H9 (cell line): ENCODE measurements around the gene OVOL3. TPM values are rescaled to one million over a fixed set of nuclear protein-coding genes. Genes with fewer than 3 reads are reported as not detected.

Source experiments
- DNase-seq: peaks from one replicate; pipeline ENCODE4 v3.0.0-alpha.2; 2017
- H2AFZ ChIP-seq: one replicate; pipeline ENCODE4 v1.6.1; 2013; ENCODE audit warnings: mild to moderate bottlenecking, low read length, control low read depth, moderate library complexity
- H2AK5ac ChIP-seq: 2 replicates; pipeline ENCODE4 v1.6.1; 2013; ENCODE audit warnings: low read length, control low read depth, mixed read lengths; ENCODE audit not compliant: insufficient read length
- H2BK120ac ChIP-seq: one replicate; pipeline ENCODE4 v1.6.1; 2013; ENCODE audit warnings: low read depth, mild to moderate bottlenecking, low read length, control low read depth, inconsistent platforms; ENCODE audit not compliant: poor library complexity, severe bottlenecking
- H2BK12ac ChIP-seq: 2 replicates; pipeline ENCODE4 v1.6.1; 2013; ENCODE audit warnings: low read length, control low read depth, mixed read lengths, low read depth; ENCODE audit not compliant: insufficient read length
- H2BK15ac ChIP-seq: 2 replicates; pipeline ENCODE4 v1.6.1; 2013; ENCODE audit warnings: low read depth, low read length, control low read depth
- H2BK20ac ChIP-seq: one replicate; pipeline ENCODE4 v1.6.1; 2013; ENCODE audit warnings: low read depth, mild to moderate bottlenecking, low read length, control low read depth, inconsistent platforms; ENCODE audit not compliant: poor library complexity, severe bottlenecking
- H2BK5ac ChIP-seq: 2 replicates; pipeline ENCODE4 v1.6.1; 2013; ENCODE audit warnings: low read length, control low read depth, mixed read lengths; ENCODE audit not compliant: insufficient read length
- H3K14ac ChIP-seq: 2 replicates; pipeline ENCODE4 v1.6.1; 2013; ENCODE audit warnings: low read length, control low read depth; ENCODE audit not compliant: insufficient read depth
- H3K18ac ChIP-seq: 2 replicates; pipeline ENCODE4 v1.6.1; 2013; ENCODE audit warnings: low read depth, mild to moderate bottlenecking, mixed read lengths, low read length, control low read depth; ENCODE audit not compliant: insufficient read length
- H3K23ac ChIP-seq: 2 replicates; pipeline ENCODE4 v1.6.1; 2013; ENCODE audit warnings: low read length, control low read depth, mixed read lengths, low read depth; ENCODE audit not compliant: insufficient read length
- H3K23me2 ChIP-seq: 2 replicates; pipeline ENCODE4 v1.6.1; 2013; ENCODE audit warnings: low read depth, mild to moderate bottlenecking, mixed read lengths, low read length, control low read depth; ENCODE audit not compliant: insufficient read length, poor library complexity, severe bottlenecking
- H3K27ac ChIP-seq: 2 replicates; pipeline ENCODE4 v1.5.1; 2013; ENCODE audit warnings: low read length, control low read depth, mixed read lengths, low read depth; ENCODE audit not compliant: insufficient read length
- H3K27me3 ChIP-seq: 2 replicates; pipeline ENCODE4 v1.6.1; 2013; ENCODE audit warnings: low read length, control low read depth, inconsistent platforms; ENCODE audit not compliant: insufficient read depth
- H3K4ac ChIP-seq: 2 replicates; pipeline ENCODE4 v1.6.1; 2013; ENCODE audit warnings: low read depth, mild to moderate bottlenecking, control low read depth, inconsistent platforms, low read length, moderate library complexity
- H3K4me1 ChIP-seq: 2 replicates; pipeline ENCODE4 v1.6.1; 2013; ENCODE audit warnings: low read length, control low read depth, inconsistent platforms; ENCODE audit not compliant: insufficient read depth
- H3K4me2 ChIP-seq: 2 replicates; pipeline ENCODE4 v1.6.1; 2013; ENCODE audit warnings: low read length, control low read depth, mixed read lengths; ENCODE audit not compliant: insufficient read length, insufficient read depth
- H3K56ac ChIP-seq: 2 replicates; pipeline ENCODE4 v1.6.1; 2013; ENCODE audit warnings: low read depth, mild to moderate bottlenecking, mixed read lengths, low read length, control low read depth; ENCODE audit not compliant: insufficient read length
- H3K79me1 ChIP-seq: 2 replicates; pipeline ENCODE4 v1.6.1; 2013; ENCODE audit warnings: low read depth, mild to moderate bottlenecking, moderate library complexity, low read length, control low read depth, inconsistent platforms; ENCODE audit not compliant: insufficient read depth, poor library complexity, severe bottlenecking
- H3K79me2 ChIP-seq: 2 replicates; pipeline ENCODE4 v1.6.1; 2013; ENCODE audit warnings: low read length, control low read depth, inconsistent platforms; ENCODE audit not compliant: insufficient read depth
- H3K9ac ChIP-seq: 2 replicates; pipeline ENCODE4 v1.6.1; 2013; ENCODE audit warnings: low read length, control low read depth, mixed read lengths; ENCODE audit not compliant: insufficient read length; ENCODE audit errors: extremely low read depth
- H3K9me3 ChIP-seq: one replicate; pipeline ENCODE4 v1.6.1; 2013; ENCODE audit warnings: low read depth, low read length, inconsistent platforms; ENCODE audit not compliant: control insufficient read depth
- H3T11ph ChIP-seq: one replicate; pipeline ENCODE4 v1.6.1; 2013; ENCODE audit warnings: mild to moderate bottlenecking, low read length, control low read depth, inconsistent platforms
- H4K20me1 ChIP-seq: one replicate; pipeline ENCODE4 v1.6.1; 2013; ENCODE audit not compliant: control insufficient read depth, insufficient read length, insufficient read depth
- H4K5ac ChIP-seq: 2 replicates; pipeline ENCODE4 v1.6.1; 2013; ENCODE audit warnings: low read depth, mild to moderate bottlenecking, mixed read lengths, low read length, control low read depth; ENCODE audit not compliant: insufficient read length
- H4K8ac ChIP-seq: replicated peaks from 2 replicates; pipeline ENCODE4 v1.6.1; 2013; ENCODE audit warnings: low read length, control low read depth, mixed read lengths, low read depth; ENCODE audit not compliant: insufficient read length
- H4K91ac ChIP-seq: 2 replicates; pipeline ENCODE4 v1.6.1; 2013; ENCODE audit warnings: low read depth, mild to moderate bottlenecking, moderate library complexity, mixed read lengths, low read length, control low read depth; ENCODE audit not compliant: insufficient read length
- H3K27ac Mint-ChIP-seq, 3 experiments: 2 replicates in 2 of 3; 3 replicates in 1 of 3; pipeline ENCODE4 v1.8.0; 2020 to 2021; ENCODE audit warnings: mixed read lengths in 3 of 3, mild to moderate bottlenecking in 1 of 3, moderate library complexity in 1 of 3
- H3K27me3 Mint-ChIP-seq: 2 replicates; pipeline ENCODE4 v1.8.0; 2021; ENCODE audit warnings: low read depth, mild to moderate bottlenecking, moderate library complexity, mixed read lengths
- H3K36me3 Mint-ChIP-seq, 3 experiments: 2 replicates in 2 of 3; 3 replicates in 1 of 3; pipeline ENCODE4 v1.8.0; 2020 to 2021; ENCODE audit warnings: low read depth in 3 of 3, mixed read lengths in 3 of 3; ENCODE audit not compliant: insufficient read depth in 1 of 3
- H3K4me1 Mint-ChIP-seq, 2 experiments: 2 replicates each; pipeline ENCODE4 v1.8.0; 2020; ENCODE audit warnings: mixed read lengths in 2 of 2
- H3K4me3 Mint-ChIP-seq, 2 experiments: 2 replicates in 1 of 2; 3 replicates in 1 of 2; pipeline ENCODE4 v1.8.0; 2020 to 2021; ENCODE audit warnings: mild to moderate bottlenecking in 2 of 2, mixed read lengths in 2 of 2, moderate library complexity in 1 of 2
- H3K9me3 Mint-ChIP-seq, 2 experiments: 2 replicates in 1 of 2; 3 replicates in 1 of 2; pipeline ENCODE4 v1.8.0; 2020; ENCODE audit warnings: mild to moderate bottlenecking in 2 of 2, mixed read lengths in 2 of 2, moderate library complexity in 1 of 2
- CTCF ChIP-seq: fragments of 200-600 bp; sonication (generic); conservative IDR thresholded peaks from 3 replicates; pipeline ENCODE4 v1.8.0; 2021; ENCODE audit warnings: antibody characterized with exemption, mild to moderate bottlenecking
- WGBS: extraction: QIAGEN DNeasy Blood & Tissue Kit; methylation state at CpG from one replicate; pipeline ENCODE4 v1.1.7; 2013; ENCODE audit warnings: missing lambda C conversion rate, low lambda C conversion rate, mixed read lengths; ENCODE audit not compliant: insufficient read length; ENCODE audit errors: extremely low coverage; 5-methylcytosine and 5-hydroxymethylcytosine counted together
- total RNA-seq: library from RNA; stranded (reverse); gene quantifications from 2 replicates; pipeline ENCODE4 v1.2.1, GENCODE V29; 2021

The OVOL3 gene
- total RNA-seq, 1 experiment from 2014 or later = not detected

- Histone ChIP-seq H3K79me1 (no peaks in the 10 kb centered on the region), H4K20me1 (no peaks in the 10 kb centered on the region), H2BK20ac (no peak overlapping the region), H2BK15ac (no peak overlapping the region), H3K9ac (no peak overlapping the region), H3K4ac (no peak overlapping the region), H3T11ph (no peak overlapping the region), H3K27ac (no peak overlapping the region), H3K23me2 (no peaks in the 10 kb centered on the region), H3K18ac (no peak overlapping the region), H3K79me2 (no peaks in the 10 kb centered on the region), H3K27me3 (no peaks in the 10 kb centered on the region), H4K5ac (no peak overlapping the region), H2AK5ac (no peak overlapping the region), H3K23ac (no peak overlapping the region), H3K4me1 (no peaks in the 10 kb centered on the region; the same call in 1 of the 2 replicates), H4K8ac (no peak overlapping the region), H3K56ac (no peak overlapping the region), H4K91ac (no peak overlapping the region), H3K14ac (no peak overlapping the region), H2BK5ac (no peak overlapping the region), H2AFZ (no peak overlapping the region), H2BK12ac (no peak overlapping the region), H3K9me3 (no peaks in the 10 kb centered on the region), H2BK120ac (no peak overlapping the region), H3K4me2 (no peak overlapping the region)
- TF ChIP-seq CTCF = no peak
- WGBS = no CpG with 5 or more reads among the region's 6 CpGs
- H3K9me3 Mint-ChIP-seq = no peaks in the 10 kb centered on the region
- H3K27me3 Mint-ChIP-seq = no peaks in the 10 kb centered on the region; the same call in 1 of the 2 replicates
- H3K4me1 Mint-ChIP-seq = peaks cover 23 to 25% of the 10 kb centered on the region in 2 experiments
- peaks cover 24 to 56% (median 44%) of the 10 kb centered on the region in 3 experiments for H3K36me3 Mint-ChIP-seq
- H3K27ac Mint-ChIP-seq = peak overlapping the region in 2 of 3 experiments; percentile 92 to 93; a peak in 5 of 7 replicates
- H3K4me3 Mint-ChIP-seq = 0 out of 5 replicates have a peak overlapping the region, but pooled peaks of 1 of the 2 experiments have one; percentile 31
- no peak for DNase-seq
Measured at GRCh38 chr19:36106441-36106840, 4.5 kb upstream of the OVOL3 start.
